ENCODE measurements around the gene FAM20A.

DNA sequence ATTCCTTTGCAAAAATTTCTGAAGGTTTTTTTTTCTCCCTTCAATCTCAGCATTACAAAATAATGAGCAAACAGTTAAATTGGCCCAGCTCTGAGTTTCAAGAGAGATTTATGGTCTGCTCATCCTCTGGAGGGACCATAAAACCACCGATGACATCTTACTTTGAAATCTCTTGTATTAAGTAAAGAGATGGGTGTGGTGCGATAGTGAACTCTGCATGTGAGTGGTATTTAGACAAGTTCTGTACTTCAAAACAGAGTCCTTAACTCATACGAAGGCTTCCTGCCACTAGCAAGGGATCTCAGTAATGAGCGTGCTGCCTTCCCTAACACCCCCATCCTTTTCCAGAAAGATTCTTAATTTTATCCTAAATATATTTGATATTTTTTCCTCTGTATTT, 2.1 kb downstream of the FAM20A start:
- TF ChIP-seq, protein P1, sequence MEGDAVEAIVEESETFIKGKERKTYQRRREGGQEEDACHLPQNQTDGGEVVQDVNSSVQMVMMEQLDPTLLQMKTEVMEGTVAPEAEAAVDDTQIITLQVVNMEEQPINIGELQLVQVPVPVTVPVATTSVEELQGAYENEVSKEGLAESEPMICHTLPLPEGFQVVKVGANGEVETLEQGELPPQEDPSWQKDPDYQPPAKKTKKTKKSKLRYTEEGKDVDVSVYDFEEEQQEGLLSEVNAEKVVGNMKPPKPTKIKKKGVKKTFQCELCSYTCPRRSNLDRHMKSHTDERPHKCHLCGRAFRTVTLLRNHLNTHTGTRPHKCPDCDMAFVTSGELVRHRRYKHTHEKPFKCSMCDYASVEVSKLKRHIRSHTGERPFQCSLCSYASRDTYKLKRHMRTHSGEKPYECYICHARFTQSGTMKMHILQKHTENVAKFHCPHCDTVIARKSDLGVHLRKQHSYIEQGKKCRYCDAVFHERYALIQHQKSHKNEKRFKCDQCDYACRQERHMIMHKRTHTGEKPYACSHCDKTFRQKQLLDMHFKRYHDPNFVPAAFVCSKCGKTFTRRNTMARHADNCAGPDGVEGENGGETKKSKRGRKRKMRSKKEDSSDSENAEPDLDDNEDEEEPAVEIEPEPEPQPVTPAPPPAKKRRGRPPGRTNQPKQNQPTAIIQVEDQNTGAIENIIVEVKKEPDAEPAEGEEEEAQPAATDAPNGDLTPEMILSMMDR (IDR thresholded peaks at IDR 0.05), result no peak
- no peak for TF ChIP-seq EZH2 (IDR thresholded peaks at IDR 0.05; ENCODE audit: borderline replicate concordance, insufficient read depth, low read depth, low read length, poor library complexity, severe bottlenecking)

Data from B cell (primary cell).